ENCODE results near the gene DTYMK.
"Not testable (repeated sequence)": the region's sequence is repeated elsewhere in the genome, so short reads cannot be mapped to it uniquely, and the experiment has no call there.

The DTYMK gene, protein sequence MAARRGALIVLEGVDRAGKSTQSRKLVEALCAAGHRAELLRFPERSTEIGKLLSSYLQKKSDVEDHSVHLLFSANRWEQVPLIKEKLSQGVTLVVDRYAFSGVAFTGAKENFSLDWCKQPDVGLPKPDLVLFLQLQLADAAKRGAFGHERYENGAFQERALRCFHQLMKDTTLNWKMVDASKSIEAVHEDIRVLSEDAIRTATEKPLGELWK

DNA sequence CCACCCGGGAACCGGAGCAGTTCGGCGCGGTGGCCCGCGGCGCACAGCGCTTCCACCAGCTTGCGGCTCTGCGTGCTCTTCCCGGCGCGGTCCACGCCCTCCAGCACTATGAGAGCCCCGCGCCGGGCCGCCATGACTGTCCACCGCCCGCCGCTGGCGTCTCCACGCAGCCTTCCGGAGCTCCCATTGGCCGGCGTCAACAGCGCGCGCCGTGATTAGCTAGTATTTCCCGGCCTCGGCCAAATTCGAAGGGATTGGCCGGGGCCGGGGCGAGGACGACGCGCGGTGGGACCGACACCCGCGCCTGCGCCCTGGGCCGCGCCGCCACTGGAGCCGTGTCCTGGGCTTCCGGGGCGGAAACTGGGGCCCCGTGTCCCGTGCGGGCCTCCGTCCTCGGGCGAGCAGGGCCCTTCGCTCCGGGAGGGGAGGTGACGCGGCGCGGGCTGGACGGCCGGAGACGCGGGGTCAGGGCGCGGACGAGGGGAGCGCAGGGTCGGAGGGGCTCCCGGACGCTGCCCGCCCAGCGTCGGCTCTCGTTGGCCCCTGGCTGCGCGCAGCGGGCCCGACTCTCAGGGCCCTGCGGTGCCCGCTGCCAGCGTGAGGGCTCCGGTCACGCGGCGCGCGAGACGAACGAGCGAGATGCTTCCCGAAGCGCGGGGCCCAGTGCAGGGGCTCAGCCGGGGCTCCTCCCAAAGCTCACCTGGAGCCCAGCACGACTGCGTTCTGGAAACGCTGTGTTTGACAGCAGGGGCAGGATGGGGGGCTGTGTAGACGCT lies at the start of gene DTYMK:
Gene DTYMK, minus strand, starts transcription at position 166 of the 776 bp plus-strand sequence. Its CDS starts 32 bp downstream, at position 134.
- DNase-seq = peak; percentile 88

DNA sequence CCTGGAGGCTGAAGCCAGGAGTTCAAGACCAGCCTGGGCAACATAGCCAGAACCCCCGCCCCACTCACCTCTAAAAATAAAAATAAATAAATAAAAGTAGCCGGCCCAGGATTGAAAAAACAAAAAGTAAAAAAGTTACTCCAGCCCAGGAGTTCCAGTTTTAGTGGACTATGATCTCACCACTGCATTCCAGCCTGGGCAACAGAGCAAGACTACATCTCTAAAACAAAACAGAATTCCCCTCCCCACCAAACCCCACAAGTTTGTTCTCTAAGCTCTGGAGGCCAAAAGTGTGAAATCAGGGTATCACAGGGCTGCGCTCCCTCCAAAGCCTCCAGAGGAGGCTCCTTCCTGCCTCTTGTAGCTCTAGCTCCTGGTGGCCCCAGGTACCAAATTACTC lies 49.5 kb upstream of the DTYMK start:
- no peak for DNase-seq

DNA sequence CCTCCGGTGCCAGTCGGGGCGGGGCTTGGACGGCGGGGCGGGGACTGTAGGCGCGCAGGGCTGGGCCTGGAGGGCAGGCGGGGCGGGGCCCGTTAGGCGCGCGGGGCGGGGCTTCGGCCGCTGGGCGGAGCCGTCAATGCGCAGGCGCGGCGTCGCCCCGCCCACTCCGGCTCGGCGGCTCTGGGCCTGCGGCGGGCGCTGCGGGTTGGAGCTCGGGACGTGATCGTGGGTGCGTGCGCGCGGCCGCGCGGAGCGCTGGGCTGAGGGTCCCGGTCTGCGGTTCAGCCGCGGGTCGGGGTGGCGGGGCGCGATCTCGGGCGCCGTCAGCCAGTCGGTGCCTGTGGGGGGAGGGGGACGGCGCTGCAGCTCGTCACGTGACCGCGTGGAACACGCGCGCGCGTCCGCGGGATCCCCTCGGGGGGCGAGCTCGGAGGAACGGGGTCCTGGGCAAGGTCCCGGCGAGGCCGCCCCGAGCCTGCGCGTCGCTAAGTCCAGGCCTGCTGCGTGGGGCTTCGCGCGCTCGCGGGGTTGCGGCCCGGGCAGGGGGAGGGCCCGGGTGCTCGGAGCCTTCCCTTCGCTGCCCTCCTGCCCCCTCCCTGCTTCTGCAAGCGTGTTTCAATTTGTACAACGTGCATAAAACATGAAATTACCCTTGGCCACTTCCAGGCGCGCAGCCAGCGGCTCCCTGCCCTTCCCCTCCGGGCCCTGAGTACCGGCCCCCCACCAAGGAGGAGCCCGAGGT lies 48.0 kb upstream of the DTYMK start, which contains the start of gene D2HGDH:
Gene D2HGDH, plus strand, starts transcription at position 164 of the 742 bp plus-strand sequence. CDS start 595 bp downstream, outside the sequence.
- peak; percentile 70 for DNase-seq

DNA sequence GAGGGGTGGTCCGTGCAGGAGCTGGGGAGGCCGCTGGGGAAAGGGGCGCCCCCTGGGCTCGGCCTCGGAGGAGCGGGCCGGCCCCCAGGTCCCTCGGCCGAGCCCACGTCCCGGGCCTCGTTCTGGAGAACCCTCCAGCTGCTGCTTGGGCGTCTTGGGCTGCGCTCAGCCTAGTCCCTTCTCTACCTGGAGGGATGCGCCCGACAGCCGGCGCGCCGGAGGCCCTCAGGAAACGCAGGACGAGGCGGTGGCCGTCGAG lies 47.5 kb upstream of the DTYMK start:
- no peak for DNase-seq

DNA sequence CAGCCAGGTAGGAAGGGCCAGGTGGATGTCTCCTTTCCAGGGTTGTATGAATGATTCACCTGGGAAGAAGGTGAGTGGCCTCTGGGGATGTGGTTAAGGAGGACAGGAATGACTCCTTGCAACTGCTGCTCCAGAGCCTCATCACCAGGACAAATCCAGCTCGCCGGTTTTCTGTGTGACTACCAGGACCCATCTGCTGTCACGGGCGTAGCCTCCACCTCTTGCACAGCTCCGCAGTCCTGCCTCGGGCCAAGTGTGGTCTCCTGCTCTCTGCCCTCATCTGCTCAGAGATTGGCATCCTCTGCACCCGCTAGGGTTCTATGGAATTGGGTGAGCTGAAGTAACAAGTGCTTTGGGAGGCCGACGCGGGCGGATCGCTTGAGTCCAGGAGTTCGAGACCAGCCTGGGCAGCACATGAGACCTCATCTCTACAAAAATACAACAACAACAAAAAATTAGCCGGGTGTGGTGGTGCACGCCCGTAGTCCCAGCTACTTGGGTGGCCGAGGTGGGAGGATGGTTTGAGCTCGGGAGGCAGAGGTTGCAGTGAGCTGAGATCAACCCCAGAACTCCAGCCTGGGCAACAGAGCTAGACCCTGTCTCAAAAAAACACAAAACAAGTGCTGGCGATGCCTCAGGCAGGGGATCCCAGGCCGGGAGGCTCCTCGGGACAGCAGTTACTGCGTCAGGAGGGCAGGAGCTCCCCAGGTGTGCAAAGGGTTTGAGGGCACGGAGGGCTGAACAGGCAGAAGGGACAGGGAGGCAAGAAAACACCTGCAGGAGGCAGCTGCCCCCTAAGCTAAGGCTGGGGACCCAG lies 47.0 kb upstream of the DTYMK start:
- DNase-seq = no peak

DNA sequence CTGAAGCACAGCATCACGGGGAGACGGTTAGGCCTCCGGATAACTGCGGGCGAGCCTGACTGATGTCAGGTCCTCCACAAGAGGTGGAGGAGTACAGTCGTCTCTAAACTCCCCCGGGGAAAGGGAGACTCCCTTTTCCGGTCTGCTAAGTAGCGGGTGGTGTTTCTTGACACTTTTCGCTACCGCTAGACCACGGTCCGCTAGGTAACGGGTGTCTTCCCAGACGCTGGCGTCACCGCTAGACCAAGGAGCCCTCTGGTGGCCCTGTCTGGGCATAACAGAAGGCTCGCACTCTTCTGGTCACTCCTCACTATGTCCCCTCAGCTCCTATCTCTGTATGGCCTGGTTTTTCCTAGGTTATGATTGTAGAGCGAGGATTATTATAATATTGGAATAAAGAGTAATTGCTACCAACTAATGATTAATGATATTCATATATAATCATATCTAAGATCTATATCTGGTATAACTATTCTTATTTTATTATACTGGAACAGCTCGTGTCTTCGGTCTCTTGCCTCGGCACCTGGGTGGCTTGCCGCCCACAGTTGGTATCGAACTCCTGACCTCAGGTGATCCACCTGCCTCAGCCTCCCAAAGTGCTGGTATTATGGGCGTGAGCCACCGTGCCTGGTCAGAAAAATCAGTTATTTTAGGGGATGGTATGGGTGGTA lies 46.0 kb upstream of the DTYMK start:
- DNase-seq = not testable (repeated sequence)

DNA sequence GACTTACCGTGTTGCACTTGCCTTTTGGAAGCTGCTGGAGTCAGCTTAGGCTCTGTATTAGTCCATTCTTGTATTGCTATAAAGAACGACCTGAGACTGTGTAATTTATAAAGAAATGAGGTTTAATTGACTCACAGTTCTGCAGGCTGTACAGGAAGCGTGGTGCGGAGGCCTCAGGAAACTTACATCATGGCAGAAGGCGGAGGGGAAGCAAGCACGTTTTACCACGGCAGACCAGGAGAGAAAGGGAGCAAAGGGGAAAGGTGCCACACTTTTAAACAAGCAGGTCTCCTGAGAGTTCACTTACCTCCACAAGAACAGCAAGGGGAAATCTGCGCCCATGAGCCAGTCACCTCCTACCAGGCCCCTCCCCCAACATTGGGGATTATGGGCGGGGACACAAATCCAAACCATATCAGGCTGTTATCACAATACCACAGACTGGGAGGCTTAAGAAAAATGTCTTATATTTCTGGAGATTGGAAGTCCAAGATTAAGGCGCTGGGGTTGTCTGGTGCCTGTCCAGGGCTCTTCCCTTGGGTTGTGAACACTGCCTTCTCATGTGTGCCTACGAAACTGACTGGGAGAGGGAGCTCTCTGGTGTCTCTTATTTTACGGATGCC lies 44.2 kb upstream of the DTYMK start:
- peak; percentile 26 for DNase-seq

DNA sequence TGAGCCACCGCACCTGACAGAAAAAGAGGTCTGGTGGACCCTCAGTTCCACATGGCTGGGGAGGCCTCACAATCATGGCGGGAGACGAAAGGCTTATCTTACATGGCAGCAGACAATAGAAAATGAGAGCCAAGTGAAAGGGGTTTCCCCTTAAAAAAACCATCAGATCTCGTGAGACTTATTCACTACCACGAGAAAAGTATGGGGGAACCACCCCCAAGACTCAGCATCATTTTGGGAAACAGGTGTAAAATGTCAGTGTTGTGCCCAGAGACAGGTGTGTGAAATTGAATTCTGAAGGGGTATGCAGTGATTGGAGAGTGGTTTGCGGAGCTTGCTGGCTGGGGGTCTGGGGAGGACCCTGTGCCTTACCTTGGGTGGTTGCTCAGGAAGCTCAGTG lies 43.3 kb upstream of the DTYMK start:
- no peak for DNase-seq

DNA sequence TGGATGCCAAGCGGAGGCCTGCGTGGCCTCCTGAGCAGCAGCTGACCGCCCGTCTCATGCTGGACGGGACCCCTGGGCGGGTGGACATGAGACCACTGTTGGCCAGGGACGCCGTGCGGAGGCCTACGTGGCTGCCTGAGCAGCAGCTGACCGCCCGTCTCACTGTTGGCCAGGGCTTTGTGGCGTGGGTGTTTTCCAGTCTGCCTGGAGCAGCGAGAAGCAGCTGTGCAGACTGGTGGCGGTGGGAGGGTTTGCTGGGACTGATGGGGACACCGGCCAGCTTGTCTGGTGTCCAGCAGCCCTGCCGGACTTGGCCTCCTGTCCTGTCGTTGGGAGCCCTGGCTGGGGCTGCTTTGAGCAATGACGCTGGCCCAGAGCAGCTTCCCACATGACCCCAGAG lies 42.0 kb upstream of the DTYMK start:
- DNase-seq = no peak

DNA sequence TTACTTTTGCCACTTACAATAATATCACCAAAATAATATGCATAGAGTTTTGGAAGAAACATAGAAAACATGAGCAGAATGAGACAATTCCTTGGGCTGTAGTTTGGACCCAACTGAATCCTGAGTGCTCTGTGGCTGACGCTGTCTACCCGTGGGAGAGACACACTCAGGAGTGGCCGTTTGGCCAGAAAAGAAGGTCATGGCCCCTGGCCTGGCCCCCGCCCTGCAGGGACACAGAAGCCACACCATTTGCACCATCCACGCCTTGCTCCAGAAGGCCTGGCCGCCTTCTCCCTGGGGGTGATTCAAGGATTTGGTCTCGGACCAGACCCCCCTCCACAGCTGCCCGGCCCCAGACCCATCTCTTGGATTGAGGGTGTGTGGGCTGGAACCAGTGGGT lies 41.4 kb upstream of the DTYMK start:
- no peak for DNase-seq

DNA sequence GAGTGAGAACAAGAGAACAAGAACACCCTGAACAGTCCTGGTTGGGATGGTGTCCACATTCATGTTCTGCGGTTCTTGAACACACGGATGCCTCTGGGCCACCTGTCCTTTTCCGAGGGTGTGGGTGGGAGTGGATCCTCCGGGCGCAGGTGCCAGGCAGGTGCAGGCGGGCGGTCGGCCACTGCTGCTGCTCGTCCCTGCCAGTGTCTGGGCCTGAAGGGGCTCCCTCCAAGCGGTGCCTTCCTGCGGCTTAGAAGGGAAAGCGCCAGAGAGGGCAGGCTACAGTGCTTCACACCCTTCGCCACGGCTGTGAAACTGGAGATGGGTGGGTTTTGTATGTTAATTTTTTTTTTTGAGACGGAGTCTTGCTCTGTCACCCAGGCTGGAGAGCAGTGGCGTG lies 39.8 kb upstream of the DTYMK start:
- DNase-seq = no peak

DNA sequence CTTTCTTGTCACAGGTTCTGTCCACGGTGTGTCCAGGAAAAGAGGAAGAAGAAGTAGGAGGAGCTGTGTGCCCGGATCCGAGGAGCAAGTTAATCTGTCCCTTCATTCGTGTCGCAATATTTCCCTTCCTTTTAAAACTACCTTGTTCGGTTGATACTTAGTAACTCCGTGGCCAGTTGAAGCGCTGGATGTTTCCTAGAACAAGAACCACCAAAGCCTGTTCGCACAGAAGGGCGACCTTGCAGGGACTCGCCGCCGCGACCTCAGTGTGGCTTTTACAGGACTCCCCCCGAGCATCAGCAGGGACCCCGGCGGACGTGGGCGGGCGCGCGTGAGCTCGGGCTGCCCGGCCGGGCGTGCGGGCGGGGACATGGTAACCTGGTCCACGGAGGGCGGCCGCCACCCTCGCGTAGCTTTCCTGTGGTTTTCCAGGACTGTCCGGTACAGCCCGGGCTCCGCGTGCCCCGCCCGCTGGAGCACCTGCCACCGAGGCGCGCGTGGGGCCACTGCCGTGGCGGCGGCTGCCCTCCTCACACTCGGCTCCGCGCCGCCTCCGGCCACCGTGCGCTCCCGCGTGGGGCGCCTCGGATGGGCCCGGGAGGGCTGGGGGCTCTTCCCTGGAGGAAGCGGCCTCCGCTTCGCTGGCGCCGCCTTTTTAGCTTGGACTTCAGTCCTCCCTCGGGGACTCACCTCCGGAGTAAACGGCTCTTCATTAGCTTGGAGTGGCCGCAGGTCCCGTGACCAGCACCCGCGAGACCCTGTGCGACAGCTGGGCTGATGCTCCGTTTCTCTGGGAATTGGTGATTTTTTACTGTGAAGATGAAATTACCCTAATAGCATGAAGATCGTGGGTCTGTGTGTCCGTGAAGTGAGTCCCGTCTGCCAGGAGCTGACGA lies 38.6 kb upstream of the DTYMK start:
- DNase-seq = no peak

DNA sequence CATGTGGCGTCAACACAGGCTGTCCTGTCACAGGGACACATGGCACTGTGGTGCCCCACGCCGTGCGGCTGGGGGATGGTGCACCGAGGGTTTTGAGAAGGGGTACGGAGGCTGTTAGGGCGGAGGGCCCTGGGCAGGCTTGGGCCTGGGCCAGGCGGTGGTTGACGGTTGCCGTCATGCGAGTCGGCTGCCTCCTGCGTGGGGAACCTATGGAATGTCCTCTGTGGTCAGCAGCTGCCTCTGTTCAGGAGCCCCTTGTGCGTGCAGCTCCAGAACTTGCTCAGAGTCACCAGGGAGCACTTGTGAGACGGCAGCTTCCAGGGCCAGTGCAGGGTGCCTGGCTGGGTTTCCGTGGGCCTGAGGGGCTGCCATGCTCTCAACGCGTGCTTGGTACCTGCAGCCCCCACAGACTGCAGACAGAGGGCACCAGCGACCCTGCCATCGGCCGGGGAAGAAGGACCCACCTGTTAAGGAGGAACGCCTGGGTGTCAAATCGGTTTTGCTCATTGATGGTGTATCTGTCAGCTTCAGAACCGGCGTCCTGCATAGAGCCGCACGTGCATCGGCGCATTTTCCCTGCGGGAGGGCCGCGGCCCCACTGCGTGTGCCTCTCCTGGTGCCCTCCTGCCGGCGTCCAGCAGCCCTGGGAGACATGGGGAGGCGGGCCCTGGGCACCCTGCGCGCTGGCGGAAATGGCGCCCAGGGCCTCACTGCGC lies 37.8 kb upstream of the DTYMK start:
- DNase-seq = no peak

DNA sequence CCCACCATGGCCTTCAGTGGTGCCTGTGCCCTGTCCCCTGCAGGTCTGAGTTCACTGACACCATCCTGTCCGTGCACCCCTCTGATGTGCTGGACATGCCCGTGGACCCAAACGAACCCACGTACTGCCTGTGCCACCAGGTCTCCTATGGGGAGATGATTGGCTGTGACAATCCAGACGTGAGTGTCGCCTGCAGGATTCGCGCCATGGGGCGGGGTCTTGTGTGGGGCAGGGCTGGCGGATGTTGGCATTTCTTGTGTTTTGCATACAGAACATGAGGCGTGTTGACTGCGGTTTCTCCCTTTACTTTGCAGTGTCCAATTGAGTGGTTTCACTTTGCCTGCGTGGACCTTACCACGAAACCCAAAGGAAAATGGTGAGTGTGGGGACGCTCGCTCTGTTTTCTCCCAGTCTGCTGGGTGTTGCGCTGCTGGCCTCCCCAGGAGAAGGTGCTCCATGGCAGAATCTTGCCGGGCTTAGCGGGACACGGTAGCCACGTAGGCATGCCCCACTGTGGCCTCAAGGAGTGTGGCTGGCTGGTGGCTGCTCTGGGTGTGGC lies 36.4 kb upstream of the DTYMK start:
- no peak for DNase-seq

DNA sequence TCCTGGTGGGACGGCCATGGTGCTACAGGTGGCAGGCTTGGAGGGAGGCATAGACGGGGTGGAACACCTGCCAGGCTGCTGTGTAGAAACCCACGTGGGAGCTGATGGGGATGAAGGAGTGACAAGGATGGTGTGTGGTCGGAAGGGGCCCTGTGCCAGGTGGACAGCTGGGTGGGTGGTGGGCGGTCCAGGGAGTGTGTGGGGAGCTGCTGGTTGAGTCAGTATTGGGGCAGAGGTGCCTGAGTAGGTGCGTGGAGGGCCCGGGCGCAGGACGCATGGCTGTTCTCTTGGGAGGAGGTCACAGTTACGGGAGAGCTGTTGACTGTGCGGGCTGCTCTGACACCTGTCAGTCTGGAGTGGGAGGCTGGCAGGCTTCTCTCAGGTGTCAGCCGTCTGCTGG lies 35.2 kb upstream of the DTYMK start:
- DNase-seq = no peak

DNA sequence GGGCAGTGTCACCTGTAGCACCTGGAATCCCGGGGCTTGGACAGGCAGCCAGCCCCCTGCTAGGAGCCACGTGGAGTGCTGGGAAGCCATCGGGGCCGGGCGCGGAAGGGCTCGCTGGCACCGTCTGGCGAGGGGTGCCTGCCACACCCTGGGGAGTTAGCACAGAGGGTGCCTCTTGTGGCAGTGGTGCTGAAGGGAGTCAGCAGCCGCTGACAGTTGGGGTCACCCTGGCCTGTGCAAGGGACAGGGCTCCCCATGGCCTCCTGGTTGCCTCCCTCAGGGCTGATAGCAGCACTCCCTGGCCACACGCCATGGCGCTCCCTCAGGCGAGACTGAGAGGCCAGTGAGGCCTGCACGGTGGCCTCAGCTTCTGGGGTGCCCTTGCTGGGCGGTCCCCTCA lies 33.9 kb upstream of the DTYMK start:
- no peak for DNase-seq

DNA sequence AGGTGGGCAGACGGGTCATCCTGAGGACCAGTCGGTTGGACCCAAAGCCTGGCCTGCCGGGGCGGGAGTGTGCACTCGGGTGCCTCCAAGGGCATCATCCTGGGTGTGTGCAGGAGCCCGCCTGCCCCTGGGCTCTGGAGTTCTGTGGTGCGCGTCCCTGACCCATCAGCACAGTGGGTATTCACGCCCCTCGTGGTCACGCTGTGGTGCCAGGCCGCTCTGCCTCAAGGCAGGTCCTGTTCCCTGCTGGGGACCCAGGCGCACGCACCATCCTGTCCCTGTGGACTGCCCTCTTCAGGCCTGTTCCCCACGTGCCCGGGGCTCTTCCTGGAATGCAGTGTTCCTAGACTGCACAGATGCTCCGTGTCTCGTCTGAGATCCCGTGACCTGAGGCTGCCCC lies 33.5 kb upstream of the DTYMK start:
- no peak for DNase-seq

DNA sequence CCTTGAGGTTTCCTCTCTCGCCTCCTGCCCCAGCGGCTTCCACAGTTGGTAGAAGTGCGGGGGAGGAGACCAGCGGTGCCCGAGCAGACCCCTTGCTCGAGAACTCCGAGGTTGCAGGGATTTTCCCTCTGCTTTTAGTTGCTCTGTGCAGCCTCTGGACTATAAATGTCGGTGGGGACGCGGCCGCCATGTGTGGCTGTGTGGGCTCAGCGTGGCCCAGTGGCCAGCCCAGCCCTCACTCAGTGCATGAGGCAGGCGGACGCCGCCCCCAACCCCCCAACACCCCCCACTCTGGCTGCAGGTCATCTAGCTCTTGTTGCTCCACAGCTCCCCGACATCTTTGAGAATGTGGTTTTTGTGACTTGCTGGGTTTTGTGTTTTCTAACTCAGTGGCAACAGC lies 32.5 kb upstream of the DTYMK start:
- no peak for DNase-seq

DNA sequence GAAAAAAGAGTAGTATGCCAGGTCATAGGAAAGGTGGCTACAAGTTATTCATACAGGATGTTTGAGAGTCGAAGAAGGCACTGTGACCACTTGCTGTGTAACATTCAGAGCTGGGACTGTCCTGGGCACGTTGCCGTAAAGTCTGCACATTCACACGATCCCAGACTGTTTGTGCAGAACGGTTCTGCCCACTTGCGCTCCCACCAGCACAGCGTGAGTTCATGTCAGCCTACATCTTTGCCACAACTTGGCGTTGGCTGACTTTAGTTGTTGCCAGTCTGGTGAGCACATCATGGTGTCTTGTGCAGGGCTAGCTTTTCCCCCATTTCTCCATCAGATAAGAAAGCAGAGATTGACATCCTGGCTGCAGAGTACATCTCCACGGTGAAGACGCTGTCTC lies 22.3 kb upstream of the DTYMK start:
- no peak for DNase-seq

DNA sequence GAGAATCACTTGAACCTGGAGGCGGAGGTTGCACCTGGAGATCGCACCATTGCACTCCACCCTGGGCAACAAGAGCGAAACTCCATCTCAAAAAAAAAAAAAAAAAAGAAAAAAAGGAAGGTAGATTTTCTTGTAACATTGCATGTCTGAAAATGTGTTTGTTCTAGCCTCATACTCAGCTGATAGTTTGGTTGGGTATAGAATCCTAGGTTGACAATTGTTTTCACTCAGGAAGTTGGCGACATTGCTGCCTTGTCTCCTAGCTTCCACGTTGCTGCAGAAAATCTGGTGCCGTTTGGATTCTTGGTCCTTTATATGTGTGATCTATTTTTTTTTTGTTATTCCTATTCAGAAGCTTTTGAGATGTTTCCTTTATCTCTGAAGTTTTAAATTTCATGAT lies 19.9 kb upstream of the DTYMK start:
- DNase-seq = no peak
